Measurements from ENCODE around the gene OR4N2.
"Not testable (repeated sequence)": the region's sequence is repeated elsewhere in the genome, so short reads cannot be mapped to it uniquely, and the experiment has no call there.

DNA sequence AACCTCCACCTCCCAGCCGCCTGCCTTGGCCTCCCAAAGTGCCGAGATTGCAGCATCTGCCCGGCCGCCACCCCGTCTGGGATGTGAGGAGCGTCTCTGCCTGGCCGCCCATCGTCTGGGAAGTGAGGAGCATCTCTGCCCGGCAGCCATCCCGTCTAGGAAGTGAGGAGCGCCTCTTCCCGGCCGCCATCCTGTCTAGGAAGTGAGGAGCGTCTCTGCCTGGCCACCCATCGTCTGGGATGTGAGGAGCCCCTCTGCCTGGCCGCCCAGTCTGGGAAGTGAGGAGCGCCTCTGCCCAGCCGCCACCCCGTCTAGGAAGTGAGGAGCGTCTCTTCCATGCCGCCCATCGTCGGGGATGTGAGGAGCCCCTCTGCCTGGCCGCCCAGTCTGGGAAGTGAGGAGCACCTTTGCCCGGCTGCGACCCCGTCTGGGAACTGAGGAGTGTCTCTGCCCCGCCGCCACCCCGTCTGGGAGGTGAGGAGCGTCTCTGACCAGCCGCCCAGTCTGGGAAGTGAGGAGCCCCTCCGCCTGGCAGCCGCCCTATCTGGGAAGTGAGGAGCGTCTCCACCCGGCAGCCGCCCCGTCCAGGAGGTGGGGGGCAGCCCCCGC lies 62.6 kb downstream of the OR4N2 start:
- TF ChIP-seq POLR2AphosphoS5 (IDR thresholded peaks at IDR 0.05; ENCODE audit: borderline replicate concordance, low read depth, low read length); EZH2 (IDR thresholded peaks at IDR 0.05): not testable (repeated sequence)
